A673 (cell line): Measurements from ENCODE around the gene MARCHF2.

Experiments
- EZH2 ChIP-seq: fragments of 200-600 bp; sonication (generic); IDR thresholded peaks from 2 replicates; pipeline ENCODE4 v1.6.1; 2017; ENCODE audit warnings: borderline replicate concordance, low read depth, mild to moderate bottlenecking, mixed read lengths, antibody characterized with exemption, low read length; ENCODE audit not compliant: poor library complexity, severe bottlenecking
- TF ChIP-seq, protein P1 (sequence below): fragments of 300-800, 200-600 bp; sonication (generic); conservative IDR thresholded peaks from 2 replicates; pipeline ENCODE4 v1.5.1; 2017; ENCODE audit warnings: low read depth, mild to moderate bottlenecking, antibody characterized with exemption, low read length, moderate library complexity, mixed read lengths

DNA sequence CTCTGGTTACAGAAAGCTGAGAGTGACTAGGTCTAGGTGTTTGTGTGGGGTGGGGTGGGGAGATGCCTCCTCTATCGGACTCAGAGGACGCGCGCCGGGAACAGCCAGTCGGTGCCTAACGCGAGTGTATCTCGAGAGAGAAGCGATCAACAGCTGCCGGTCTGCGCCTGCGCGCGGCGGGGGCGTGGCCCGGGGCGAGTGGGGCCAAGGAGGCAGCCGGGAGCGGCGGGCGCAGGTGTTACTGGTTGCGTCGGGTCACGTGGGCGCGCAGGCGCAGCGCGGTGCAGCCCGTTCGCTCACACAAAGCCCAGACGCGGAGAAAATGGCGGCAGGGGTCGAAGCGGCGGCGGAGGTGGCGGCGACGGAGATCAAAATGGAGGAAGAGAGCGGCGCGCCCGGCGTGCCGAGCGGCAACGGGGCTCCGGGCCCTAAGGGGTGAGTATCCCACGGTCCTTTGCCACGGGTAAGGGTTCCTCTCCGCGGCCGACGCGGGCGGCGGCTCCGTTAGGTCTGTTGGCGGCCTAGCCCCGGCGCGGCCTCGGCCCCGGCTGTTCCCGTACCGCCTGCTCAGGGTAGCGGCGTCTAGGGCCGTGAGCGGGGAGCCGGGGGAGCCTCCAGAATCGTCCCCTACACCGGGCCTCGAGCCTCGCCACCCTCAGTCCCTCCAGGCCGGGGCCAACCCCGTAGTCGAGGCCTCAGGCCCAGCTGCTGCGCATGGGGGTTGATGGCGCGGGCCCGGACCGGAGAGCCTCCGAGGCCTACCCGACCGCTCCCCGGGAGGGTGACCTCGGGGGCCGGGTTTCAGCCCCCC is 31.8 kb downstream of the MARCHF2 start, which contains the start of gene HNRNPM:
- TF ChIP-seq EZH2: no peak
- TF ChIP-seq, protein P1, sequence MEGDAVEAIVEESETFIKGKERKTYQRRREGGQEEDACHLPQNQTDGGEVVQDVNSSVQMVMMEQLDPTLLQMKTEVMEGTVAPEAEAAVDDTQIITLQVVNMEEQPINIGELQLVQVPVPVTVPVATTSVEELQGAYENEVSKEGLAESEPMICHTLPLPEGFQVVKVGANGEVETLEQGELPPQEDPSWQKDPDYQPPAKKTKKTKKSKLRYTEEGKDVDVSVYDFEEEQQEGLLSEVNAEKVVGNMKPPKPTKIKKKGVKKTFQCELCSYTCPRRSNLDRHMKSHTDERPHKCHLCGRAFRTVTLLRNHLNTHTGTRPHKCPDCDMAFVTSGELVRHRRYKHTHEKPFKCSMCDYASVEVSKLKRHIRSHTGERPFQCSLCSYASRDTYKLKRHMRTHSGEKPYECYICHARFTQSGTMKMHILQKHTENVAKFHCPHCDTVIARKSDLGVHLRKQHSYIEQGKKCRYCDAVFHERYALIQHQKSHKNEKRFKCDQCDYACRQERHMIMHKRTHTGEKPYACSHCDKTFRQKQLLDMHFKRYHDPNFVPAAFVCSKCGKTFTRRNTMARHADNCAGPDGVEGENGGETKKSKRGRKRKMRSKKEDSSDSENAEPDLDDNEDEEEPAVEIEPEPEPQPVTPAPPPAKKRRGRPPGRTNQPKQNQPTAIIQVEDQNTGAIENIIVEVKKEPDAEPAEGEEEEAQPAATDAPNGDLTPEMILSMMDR: no peak
